B cell (primary cell): ENCODE results near the gene TBC1D14. TPM values are rescaled to one million over a fixed set of nuclear protein-coding genes. Genes with fewer than 3 reads are reported as not detected.
A peak's percentile ranks its signal among the peaks of the same experiment; 100 is the strongest.

Experiments used
- ATAC-seq: fragments of 200-7000 bp; cut with Tn5 transposase; one replicate; pipeline ENCODE4 v1.10.0; 2021; ENCODE audit warnings: low read depth, mild to moderate bottlenecking, moderate number of reproducible peaks, moderate library complexity
- CTCF ChIA-PET: fragments of 350-600 bp; sonication (Branson Sonifier 250); formaldehyde crosslinking; loops from one replicate; lab custom pipeline; 2021; ENCODE audit warnings: antibody characterized with exemption, inconsistent platforms; lab: Charles Lee
- POLR2A ChIA-PET: fragments of 350-600 bp; sonication (Branson Sonifier 250); formaldehyde crosslinking; loops from one replicate; lab custom pipeline; 2021; ENCODE audit warnings: antibody characterized with exemption; lab: Charles Lee
- DNase-seq: peaks from one replicate; pipeline ENCODE4 v3.0.0; 2013
- H2AFZ ChIP-seq: 2 replicates; pipeline ENCODE4 v1.6.1; 2012; ENCODE audit warnings: mild to moderate bottlenecking, low read depth, low read length; ENCODE audit not compliant: insufficient read depth, poor library complexity, severe bottlenecking
- H3K27ac ChIP-seq, 2 donors: 1 replicate in 1 of 2; 2 replicates in 1 of 2; pipeline ENCODE4 v1.5.1; 2012 to 2013; ENCODE audit warnings: low read length in 2 of 2, mild to moderate bottlenecking in 2 of 2, moderate library complexity in 1 of 2
- H3K27me3 ChIP-seq, 4 experiments: fragments of 200-600 bp in 1 of 4; sonication (generic) in 1 of 4; replicated peaks in 1 of 4; 1 replicate in 2 of 4; 2 replicates in 2 of 4; pipeline versions ENCODE4 v1.6.1 to v1.7.0; 2013 to 2016; ENCODE audit warnings: low read length in 3 of 4, mild to moderate bottlenecking in 2 of 4, mixed read lengths in 1 of 4, moderate library complexity in 1 of 4; ENCODE audit not compliant: insufficient read depth in 4 of 4, control insufficient read depth in 3 of 4; ENCODE audit errors: control extremely low read depth in 1 of 4
- H3K36me3 ChIP-seq, 2 experiments: replicated peaks in 1 of 2; 1 replicate in 1 of 2; 2 replicates in 1 of 2; pipeline versions ENCODE4 v1.6.1 to v1.7.1; 2013; ENCODE audit warnings: low read length in 1 of 2; ENCODE audit not compliant: insufficient read depth in 2 of 2, control insufficient read depth in 1 of 2; ENCODE audit errors: control extremely low read depth in 1 of 2, extremely low read depth in 1 of 2
- H3K4me1 ChIP-seq, 2 donors: fragments of 200-600 bp in 1 of 2; sonication (generic) in 1 of 2; 1 replicate in 1 of 2; 2 replicates in 1 of 2; pipeline versions ENCODE4 v1.5.1 to v1.6.1; 2013 to 2017; ENCODE audit warnings: low read length in 2 of 2; ENCODE audit not compliant: control insufficient read depth in 2 of 2, insufficient read depth in 2 of 2
- H3K4me2 ChIP-seq: replicated peaks from 2 replicates; pipeline ENCODE3; 2012; ENCODE audit warnings: mild to moderate bottlenecking, low read depth, low read length; ENCODE audit not compliant: poor library complexity, severe bottlenecking
- H3K4me3 ChIP-seq, 5 experiments: fragments of 200-600 bp in 1 of 5; sonication (generic) in 1 of 5; 1 replicate in 3 of 5; 2 replicates in 2 of 5; pipeline versions ENCODE4 v1.5.1 to v1.7.0; 2011 to 2016; ENCODE audit warnings: low read length in 4 of 5, mild to moderate bottlenecking in 4 of 5, low read depth in 2 of 5, control low read depth in 1 of 5, moderate library complexity in 1 of 5; ENCODE audit not compliant: insufficient read depth in 1 of 5; ENCODE audit errors: control extremely low read depth in 1 of 5, extremely low read depth in 1 of 5
- H3K79me2 ChIP-seq: fragments of 200-600 bp; sonication (generic); one replicate; pipeline ENCODE4 v1.6.0; 2016; ENCODE audit warnings: low read length; ENCODE audit not compliant: control insufficient read depth, insufficient read depth
- H3K9ac ChIP-seq: fragments of 200-600 bp; sonication (generic); 2 replicates; pipeline ENCODE4 v1.6.1; 2017; ENCODE audit warnings: mild to moderate bottlenecking, low read length, moderate library complexity
- H3K9me3 ChIP-seq, 3 donors: one replicate each; pipeline versions ENCODE4 v1.6.1 to v1.7.1; 2013; ENCODE audit warnings: low read length in 2 of 3; ENCODE audit not compliant: control insufficient read depth in 2 of 3, insufficient read depth in 1 of 3; ENCODE audit errors: control extremely low read depth in 1 of 3
- H4K20me1 ChIP-seq: 2 replicates; pipeline ENCODE4 v1.6.0; 2012; ENCODE audit warnings: mild to moderate bottlenecking, low read length; ENCODE audit not compliant: insufficient read depth, control insufficient read depth, poor library complexity, severe bottlenecking
- H3K27ac Mint-ChIP-seq: one replicate; pipeline ENCODE4 v1.8.0; 2021; ENCODE audit warnings: mixed read lengths
- H3K27me3 Mint-ChIP-seq: one replicate; pipeline ENCODE4 v1.8.0; 2021; ENCODE audit warnings: mixed read lengths
- H3K4me1 Mint-ChIP-seq: one replicate; pipeline ENCODE4 v1.8.0; 2021; ENCODE audit warnings: mixed read lengths
- H3K4me3 Mint-ChIP-seq: one replicate; pipeline ENCODE4 v1.8.0; 2021; ENCODE audit warnings: mixed read lengths
- H3K9me3 Mint-ChIP-seq: one replicate; pipeline ENCODE4 v1.8.0; 2022; ENCODE audit warnings: mixed read lengths; ENCODE audit not compliant: insufficient read depth
- CTCF ChIP-seq: fragments of 200-600 bp; IDR thresholded peaks from one replicate; pipeline ENCODE4 v1.8.0; 2022; ENCODE audit warnings: antibody characterized with exemption, mild to moderate bottlenecking
- EZH2 ChIP-seq: IDR thresholded peaks from 2 replicates; pipeline ENCODE4 v1.6.1; 2012; ENCODE audit warnings: borderline replicate concordance, low read depth, mild to moderate bottlenecking, moderate library complexity, low read length; ENCODE audit not compliant: insufficient read depth, poor library complexity, severe bottlenecking
- WGBS: methylation state at CpG from one replicate; pipeline ENCODE4 v1.1.5; 2013; ENCODE audit warnings: missing lambda C conversion rate; ENCODE audit not compliant: insufficient coverage; 5-methylcytosine and 5-hydroxymethylcytosine counted together
- intact Hi-C: fragments of 100-400 bp; cut with micrococcal nuclease; formaldehyde crosslinking; loops from one replicate; pipeline ENCODE4 v1.10.0; 2022
- polyA plus RNA-seq: library from polyadenylated mRNA; depleted of rRNA; stranded (reverse); fragments of >200 nt; gene quantifications from 2 replicates; pipeline ENCODE4 v1.2.3, GENCODE V29; 2012
- total RNA-seq, 2 donors: library from RNA; stranded (reverse); fragments of 120-200 nt in 1 of 2; gene quantifications; 1 replicate in 1 of 2; 2 replicates in 1 of 2; pipeline versions ENCODE4 v1.2.3 to v1.2.4, GENCODE V29; 2013 to 2022

TBC1D14 gene
- total and polyA plus RNA-seq, 2 donors (not counting 1 experiment from before 2014, with no cell fraction given): 21.9 to 42.0 TPM

- TF ChIP-seq CTCF: no peak
- TF ChIP-seq EZH2: no peak
- Histone ChIP-seq H3K9me3 (peaks cover 0 to 5% (median 0%) of the 10 kb centered on the region in 3 donors), H3K27me3 (no peaks in the 10 kb centered on the region), H3K4me3 (no peak overlapping the region), H3K4me2 (peak overlapping the region; percentile 95), H3K4me1 (peaks cover 50 to 56% of the 10 kb centered on the region in 2 donors), H2AFZ (no peak overlapping the region), H3K79me2 (peaks cover 62% of the 10 kb centered on the region), H3K36me3 (peaks cover 0 to 4% of the 10 kb centered on the region in 2 experiments), H3K27ac (peak overlapping the region in 1 of 2 donors; percentile 68), H3K9ac (no peak overlapping the region), H4K20me1 (peaks cover 24% of the 10 kb centered on the region)
- DNase-seq (no peak), ATAC-seq (no peak)
- CTCF ChIA-PET: interaction anchor here (0.8 to 2.0 kb wide), 5 partner anchors 11 to 109 kb away, joined by 3 to 21 read pairs (median 3); no protein-coding TSS in a partner anchor
- POLR2A ChIA-PET: interaction anchor here (1.3 to 1.7 kb wide), 2 partner anchors 12 to 54 kb away, joined by 4 to 6 read pairs; no protein-coding TSS in a partner anchor
- intact Hi-C loops: no loop called here
- Mint-ChIP-seq H3K4me1 (peaks cover 58% of the 10 kb centered on the region), H3K4me3 (peak overlapping the region; percentile 83), H3K27ac (peak overlapping the region; percentile 63), H3K9me3 (no peaks in the 10 kb centered on the region), H3K27me3 (no peaks in the 10 kb centered on the region)
- WGBS: 96% methylated on average over 13 of the region's 17 CpGs
Observed at GRCh38 chr4:6962211-6963041, 52.8 kb downstream of the TBC1D14 start.
